ENCODE data around the gene GBA2.

The GBA2 gene

GRCh38 chr9:35738186-35738585, 10.8 kb downstream of the GBA2 start:
- TF ChIP-seq ZNF274 (IDR thresholded peaks at IDR 0.05; ENCODE audit: low read depth, low read length), result no peak
- no peak overlapping the region for H3K4me3 ChIP-seq (ENCODE audit: low read length)

GRCh38 chr9:35737143-35737542, 11.9 kb downstream of the GBA2 start:
- H3K4me3 ChIP-seq (ENCODE audit: low read length), result no peak overlapping the region
- no peak for TF ChIP-seq ZNF274 (IDR thresholded peaks at IDR 0.05; ENCODE audit: low read depth, low read length)

DNA sequence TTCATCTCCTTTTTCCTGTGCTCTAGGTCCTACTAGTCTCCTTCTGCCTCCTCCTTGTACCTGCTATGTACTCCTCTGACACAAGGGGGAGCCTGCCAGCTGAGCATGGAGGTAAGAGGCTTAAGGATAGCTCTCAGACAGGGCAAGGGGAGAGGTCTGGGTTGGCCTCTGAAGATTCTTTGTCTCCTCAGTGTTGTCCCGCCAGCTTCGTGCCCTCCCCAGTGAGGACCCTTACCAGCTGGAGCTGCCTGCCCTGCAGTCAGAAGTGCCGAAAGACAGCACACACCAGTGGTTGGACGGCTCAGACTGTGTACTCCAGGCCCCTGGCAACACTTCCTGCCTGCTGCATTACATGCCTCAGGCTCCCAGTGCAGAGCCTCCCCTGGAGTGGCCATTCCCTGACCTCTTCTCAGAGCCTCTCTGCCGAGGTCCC, 12.8 kb downstream of the GBA2 start:
- no peak for TF ChIP-seq ZNF274 (IDR thresholded peaks at IDR 0.05; ENCODE audit: low read depth, low read length)
- H3K4me3 ChIP-seq (ENCODE audit: low read length), result no peak overlapping the region

DNA sequence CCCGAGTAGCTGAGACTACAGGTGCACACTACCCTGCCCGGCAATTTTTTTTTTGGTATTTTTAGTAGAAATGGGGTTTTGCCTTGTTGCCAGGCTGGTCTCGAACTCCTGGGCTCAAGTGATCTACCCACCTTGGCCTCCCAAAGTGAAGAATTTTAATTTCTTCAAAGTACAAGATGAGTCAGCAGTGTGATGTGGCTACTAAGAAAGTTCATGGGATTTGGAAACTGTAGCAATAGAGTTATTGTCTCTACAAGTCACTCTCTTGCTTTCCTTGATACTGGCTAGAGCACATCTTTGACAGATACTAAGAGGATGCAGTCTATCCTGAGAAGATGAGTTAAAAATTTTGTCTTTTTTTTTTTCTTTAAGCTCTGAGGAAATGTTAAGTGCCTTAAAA, 14.9 kb downstream of the GBA2 start:
- H3K4me3 ChIP-seq (ENCODE audit: low read length), result no peak overlapping the region
- TF ChIP-seq ZNF274 (IDR thresholded peaks at IDR 0.05; ENCODE audit: low read depth, low read length), result no peak

GRCh38 chr9:35732800-35733541, 16.1 kb downstream of the GBA2 start:
- H3K4me3 ChIP-seq (ENCODE audit: low read length), result peak overlapping the region; percentile 76
- TF ChIP-seq ZNF274 (IDR thresholded peaks at IDR 0.05; ENCODE audit: low read depth, low read length), result no peak

DNA sequence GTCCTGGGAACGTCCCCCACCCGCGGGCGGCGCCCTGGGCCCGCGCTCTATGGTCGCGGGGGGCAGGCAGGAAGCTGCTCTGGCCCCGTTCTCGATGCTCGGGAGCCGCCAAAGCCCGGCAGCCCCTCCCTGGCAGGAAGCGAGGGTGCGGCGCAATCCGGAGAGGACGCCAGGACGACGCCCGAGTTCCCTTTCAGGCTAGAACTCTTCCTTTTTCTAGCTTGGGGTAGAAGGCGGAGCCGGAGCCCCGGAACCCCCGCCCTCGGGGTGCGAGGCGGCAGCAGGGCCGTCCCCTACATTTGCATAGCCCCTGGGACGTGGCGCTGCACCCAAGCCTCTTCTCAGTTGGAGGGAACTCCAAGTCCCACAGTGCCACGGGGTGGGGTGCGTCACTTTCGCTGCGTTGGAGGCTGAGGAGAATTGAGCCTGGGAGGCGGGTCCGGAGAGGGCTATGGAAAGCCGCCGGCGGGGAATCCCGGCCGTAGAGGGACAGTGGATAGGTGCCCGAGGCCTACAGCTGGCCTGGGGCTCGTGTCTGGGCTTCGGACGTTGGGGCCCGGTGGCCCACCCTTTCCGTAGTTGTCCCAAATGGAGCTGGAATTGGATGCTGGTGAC, 16.7 kb downstream of the GBA2 start, which contains the start of the genes CREB3 and TLN1:
TSS of gene CREB3 (plus strand) at position 482 of the 615 bp plus-strand sequence. CDS start at position 589, 107 bp downstream.
TSS of gene TLN1 (minus strand) at position 11 of the 615 bp plus-strand sequence. CDS start 6,501 bp downstream, outside the sequence.
- peak within 1 kb of the TSS; percentile 83 for H3K4me3 ChIP-seq (ENCODE audit: low read length)
- no peak for TF ChIP-seq ZNF274 (IDR thresholded peaks at IDR 0.05; ENCODE audit: low read depth, low read length)

DNA sequence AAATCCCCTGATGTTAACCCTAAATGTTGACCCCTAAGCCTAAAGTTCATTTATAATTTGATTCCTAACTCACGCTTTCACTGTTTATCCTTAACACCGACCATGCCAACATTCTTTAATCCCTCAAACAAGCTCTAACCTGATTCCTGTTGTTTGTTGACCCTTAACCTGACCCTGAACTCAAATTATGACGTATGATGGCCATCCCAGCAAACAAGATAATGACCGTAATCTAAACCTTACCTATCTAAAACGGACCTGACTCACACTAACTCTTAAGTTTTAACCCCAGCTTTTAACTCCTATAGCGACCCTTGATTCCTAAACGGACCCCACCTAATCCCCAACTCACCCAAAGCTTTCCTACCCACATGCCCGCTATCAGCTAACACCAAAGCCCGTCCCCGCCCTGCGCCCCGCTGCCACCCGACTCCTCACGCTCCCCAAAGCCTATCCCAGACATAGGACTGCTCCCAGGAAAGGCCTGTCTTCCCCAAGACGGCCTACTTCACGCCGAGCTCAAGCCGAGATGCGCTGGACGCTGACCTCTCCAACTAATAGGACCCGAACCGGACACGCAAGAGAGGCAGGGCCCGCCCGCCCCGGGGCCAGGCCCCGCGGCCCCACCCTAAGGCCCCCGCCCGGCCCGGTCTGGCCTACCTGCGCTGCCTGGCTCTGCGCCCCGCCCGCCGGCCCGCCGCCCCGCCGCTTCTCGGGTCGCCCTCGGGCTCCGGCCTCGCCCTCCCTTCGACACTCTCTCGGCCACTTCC, 17.4 kb downstream of the GBA2 start:
- TF ChIP-seq ZNF274 (IDR thresholded peaks at IDR 0.05; ENCODE audit: low read depth, low read length), result no peak
- H3K4me3 ChIP-seq (ENCODE audit: low read length), result peak overlapping the region; percentile 83

DNA sequence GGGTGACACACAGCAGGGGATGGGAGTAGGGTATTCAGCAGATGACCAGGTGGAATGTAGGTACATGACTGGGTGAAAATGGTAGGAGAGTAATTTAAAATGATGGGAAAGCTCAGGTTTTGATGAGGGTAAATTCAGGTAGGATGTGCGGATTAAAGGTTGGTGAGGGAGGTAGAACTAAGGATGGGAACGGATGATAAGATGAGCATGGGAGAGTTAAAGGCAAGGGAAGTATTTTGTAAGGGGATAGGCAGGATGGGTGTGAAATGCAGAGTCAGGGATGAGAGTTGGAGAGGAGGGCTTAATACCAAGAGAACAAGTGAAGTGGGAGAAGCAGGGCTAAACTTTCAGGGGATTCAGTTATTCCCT, 18.6 kb downstream of the GBA2 start:
- no peak for TF ChIP-seq ZNF274 (IDR thresholded peaks at IDR 0.05; ENCODE audit: low read depth, low read length)
- H3K4me3 ChIP-seq (ENCODE audit: low read length), result peak overlapping the region; percentile 83

- peak overlapping the region; percentile 83 for H3K4me3 ChIP-seq (ENCODE audit: low read length)
- no peak for TF ChIP-seq ZNF274 (IDR thresholded peaks at IDR 0.05; ENCODE audit: low read depth, low read length)
Measured at GRCh38 chr9:35729700-35730485, 19.1 kb downstream of the GBA2 start.

DNA sequence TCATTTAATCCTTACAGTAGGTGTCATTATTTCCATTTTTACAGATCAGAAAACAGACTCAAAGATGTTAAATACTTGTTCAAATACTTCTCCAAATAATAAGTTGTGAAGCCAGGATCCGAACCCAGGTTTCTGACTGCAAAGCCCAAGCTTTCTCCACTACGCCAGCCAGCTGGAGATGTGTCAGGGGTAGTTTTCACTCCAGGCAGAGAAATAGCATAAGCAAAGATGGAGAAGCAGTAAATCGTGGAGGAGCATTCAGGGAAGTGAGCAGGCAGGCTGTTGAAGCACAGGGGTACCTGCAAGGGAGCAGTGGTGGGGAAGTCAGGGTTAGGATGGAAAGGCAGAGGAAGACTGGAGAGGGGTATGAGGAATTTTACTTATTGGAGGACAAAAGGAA, 19.9 kb downstream of the GBA2 start:
- TF ChIP-seq ZNF274 (IDR thresholded peaks at IDR 0.05; ENCODE audit: low read depth, low read length), result no peak
- H3K4me3 ChIP-seq (ENCODE audit: low read length), result peak overlapping the region; percentile 83

DNA sequence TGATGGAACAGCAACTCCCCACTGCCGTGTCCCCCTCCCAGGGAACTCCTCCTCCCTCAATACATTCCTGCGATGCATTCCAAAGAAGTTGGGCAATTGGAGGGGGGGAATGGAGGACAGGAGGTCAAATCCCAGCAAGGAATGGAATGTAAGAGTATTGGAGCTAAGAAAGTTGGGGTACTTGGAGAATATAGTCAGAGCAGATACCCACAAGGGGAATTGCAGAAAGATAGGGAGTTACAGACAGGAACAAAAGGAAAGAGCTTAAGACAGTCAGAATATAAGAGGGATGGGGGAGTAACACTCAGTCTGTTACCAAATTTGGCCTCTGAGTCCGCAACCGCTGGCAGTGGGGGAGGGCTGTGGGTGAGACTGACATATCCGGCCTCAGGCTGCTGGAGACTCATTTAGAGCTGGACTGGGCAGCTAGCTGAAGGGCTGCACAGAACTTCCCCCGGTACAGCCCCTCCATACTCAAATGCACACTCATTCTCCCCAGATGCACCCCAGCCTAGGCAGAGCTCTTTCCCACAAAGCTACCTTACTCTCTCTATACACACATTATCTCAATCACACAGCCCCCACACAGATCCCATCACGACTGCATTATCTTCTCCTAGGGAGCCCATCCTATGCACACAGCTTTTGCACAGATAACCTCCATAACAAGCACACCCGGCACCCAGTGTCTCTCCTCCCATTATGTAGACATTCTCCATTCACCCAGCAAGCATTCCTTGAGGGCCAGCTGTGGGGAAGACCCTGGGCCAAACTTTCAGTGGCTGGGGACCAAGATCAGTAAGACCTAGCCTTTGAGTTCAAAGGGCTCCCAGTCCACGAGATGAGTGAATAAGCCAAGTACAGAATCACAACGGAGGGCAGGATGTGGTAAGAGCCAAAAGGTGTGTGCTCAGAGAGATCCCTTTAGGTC, 20.7 kb downstream of the GBA2 start:
- no peak for TF ChIP-seq ZNF274 (IDR thresholded peaks at IDR 0.05; ENCODE audit: low read depth, low read length)
- H3K4me3 ChIP-seq (ENCODE audit: low read length), result peak overlapping the region; percentile 72; the same call in 1 of the 2 replicates

GRCh38 chr9:35727676-35728040, 21.4 kb downstream of the GBA2 start:
- TF ChIP-seq ZNF274 (IDR thresholded peaks at IDR 0.05; ENCODE audit: low read depth, low read length), result no peak
- H3K4me3 ChIP-seq (ENCODE audit: low read length), result peak overlapping the region; percentile 72; the same call in 1 of the 2 replicates

- peak overlapping the region; percentile 72; the same call in 1 of the 2 replicates for H3K4me3 ChIP-seq (ENCODE audit: low read length)
- no peak for TF ChIP-seq ZNF274 (IDR thresholded peaks at IDR 0.05; ENCODE audit: low read depth, low read length)
Measured at GRCh38 chr9:35726931-35727330, 22.1 kb downstream of the GBA2 start.

Data from GM08714 (cell line).